ENCODE data around the gene ANAPC2.

Gene ANAPC2

DNA sequence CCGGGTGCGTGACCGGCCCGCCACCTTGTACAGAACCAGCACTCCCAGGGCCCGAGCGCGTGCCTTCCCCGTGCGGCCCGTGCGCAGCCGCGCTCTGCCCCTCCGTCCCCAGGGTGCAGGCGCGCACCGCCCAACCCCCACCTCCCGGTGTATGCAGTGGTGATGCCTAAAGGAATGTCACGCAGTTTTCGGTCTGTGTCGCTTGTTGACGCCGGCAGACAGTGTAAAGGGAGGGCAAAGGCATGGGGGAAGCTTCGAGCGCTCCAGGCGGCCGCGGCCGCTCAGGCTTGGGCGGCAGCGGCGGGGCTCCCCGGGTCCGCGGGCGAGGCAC, 19.8 kb downstream of the ANAPC2 start:
- peaks cover 19% of the 10 kb centered on the region for H3K4me1 ChIP-seq (ENCODE audit: control insufficient read depth, insufficient read depth, low read length, poor library complexity, severe bottlenecking)
- peak overlapping the region; percentile 22 for H3K4me3 ChIP-seq (ENCODE audit: insufficient read depth, low read depth, low read length, poor library complexity, severe bottlenecking)
- H3K36me3 ChIP-seq (ENCODE audit: control insufficient read depth, insufficient read depth, low read length): no peaks in the 10 kb centered on the region
- H3K27me3 ChIP-seq (replicated peaks; ENCODE audit: control insufficient read depth, insufficient read depth, low read length, poor library complexity, severe bottlenecking): peaks cover 75% of the 10 kb centered on the region
- no peak overlapping the region for H3K27ac ChIP-seq (ENCODE audit: insufficient read depth, low read length, poor library complexity, severe bottlenecking)
- H3K9me3 ChIP-seq (ENCODE audit: control insufficient read depth, low read length): no peaks in the 10 kb centered on the region
- DNase-seq: no peak

DNA sequence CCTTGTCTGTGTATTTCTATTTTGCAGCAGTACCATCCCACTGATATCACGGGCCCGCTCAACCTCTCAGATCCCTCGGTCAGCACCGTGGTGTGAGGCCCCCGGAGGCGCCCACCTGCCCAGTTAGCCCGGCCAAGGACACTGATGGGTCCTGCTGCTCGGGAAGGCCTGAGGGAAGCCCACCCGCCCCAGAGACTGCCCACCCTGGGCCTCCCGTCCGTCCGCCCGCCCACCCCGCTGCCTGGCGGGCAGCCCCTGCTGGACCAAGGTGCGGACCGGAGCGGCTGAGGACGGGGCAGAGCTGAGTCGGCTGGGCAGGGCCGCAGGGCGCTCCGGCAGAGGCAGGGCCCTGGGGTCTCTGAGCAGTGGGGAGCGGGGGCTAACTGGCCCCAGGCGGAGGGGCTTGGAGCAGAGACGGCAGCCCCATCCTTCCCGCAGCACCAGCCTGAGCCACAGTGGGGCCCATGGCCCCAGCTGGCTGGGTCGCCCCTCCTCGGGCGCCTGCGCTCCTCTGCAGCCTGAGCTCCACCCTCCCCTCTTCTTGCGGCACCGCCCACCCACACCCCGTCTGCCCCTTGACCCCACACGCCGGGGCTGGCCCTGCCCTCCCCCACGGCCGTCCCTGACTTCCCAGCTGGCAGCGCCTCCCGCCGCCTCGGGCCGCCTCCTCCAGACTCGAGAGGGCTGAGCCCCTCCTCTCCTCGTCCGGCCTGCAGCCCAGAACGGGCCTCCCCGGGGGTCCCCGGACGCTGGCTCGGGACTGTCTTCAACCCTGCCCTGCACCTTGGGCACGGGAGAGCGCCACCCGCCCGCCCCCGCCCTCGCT, 20.4 kb downstream of the ANAPC2 start:
- peaks cover 70% of the 10 kb centered on the region for H3K27me3 ChIP-seq (replicated peaks; ENCODE audit: control insufficient read depth, insufficient read depth, low read length, poor library complexity, severe bottlenecking)
- no peaks in the 10 kb centered on the region for H3K9me3 ChIP-seq (ENCODE audit: control insufficient read depth, low read length)
- peaks cover 21% of the 10 kb centered on the region for H3K4me1 ChIP-seq (ENCODE audit: control insufficient read depth, insufficient read depth, low read length, poor library complexity, severe bottlenecking)
- H3K36me3 ChIP-seq (ENCODE audit: control insufficient read depth, insufficient read depth, low read length): no peaks in the 10 kb centered on the region
- no peak for DNase-seq
- H3K4me3 ChIP-seq (ENCODE audit: insufficient read depth, low read depth, low read length, poor library complexity, severe bottlenecking): no peak overlapping the region
- no peak overlapping the region for H3K27ac ChIP-seq (ENCODE audit: insufficient read depth, low read length, poor library complexity, severe bottlenecking)

DNA sequence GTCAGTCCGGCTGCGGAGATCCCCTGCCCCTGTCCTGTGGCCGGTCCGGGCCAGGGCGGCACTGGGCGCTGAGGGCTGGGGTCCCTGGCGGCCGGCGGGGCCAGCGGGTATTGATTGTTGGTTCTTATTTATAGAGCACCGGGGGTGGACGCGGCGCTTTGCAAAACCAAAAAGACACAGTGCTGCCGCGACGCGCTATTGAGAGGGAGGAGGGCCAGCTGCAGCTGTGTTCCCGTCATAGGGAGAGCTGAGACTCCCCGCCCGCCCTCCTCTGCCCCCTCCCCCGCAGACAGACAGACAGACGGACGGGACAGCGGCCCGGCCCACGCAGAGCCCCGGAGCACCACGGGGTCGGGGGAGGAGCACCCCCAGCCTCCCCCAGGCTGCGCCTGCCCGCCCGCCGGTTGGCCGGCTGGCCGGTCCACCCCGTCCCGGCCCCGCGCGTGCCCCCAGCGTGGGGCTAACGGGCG, 21.0 kb downstream of the ANAPC2 start:
- DNase-seq: no peak
- Histone ChIP-seq H3K4me3 (ENCODE audit: insufficient read depth, low read depth, low read length, poor library complexity, severe bottlenecking) (no peak overlapping the region), H3K36me3 (ENCODE audit: control insufficient read depth, insufficient read depth, low read length) (no peaks in the 10 kb centered on the region), H3K4me1 (ENCODE audit: control insufficient read depth, insufficient read depth, low read length, poor library complexity, severe bottlenecking) (peaks cover 26% of the 10 kb centered on the region), H3K27me3 (replicated peaks; ENCODE audit: control insufficient read depth, insufficient read depth, low read length, poor library complexity, severe bottlenecking) (peaks cover 74% of the 10 kb centered on the region), H3K9me3 (ENCODE audit: control insufficient read depth, low read length) (no peaks in the 10 kb centered on the region), H3K27ac (ENCODE audit: insufficient read depth, low read length, poor library complexity, severe bottlenecking) (no peak overlapping the region)

DNA sequence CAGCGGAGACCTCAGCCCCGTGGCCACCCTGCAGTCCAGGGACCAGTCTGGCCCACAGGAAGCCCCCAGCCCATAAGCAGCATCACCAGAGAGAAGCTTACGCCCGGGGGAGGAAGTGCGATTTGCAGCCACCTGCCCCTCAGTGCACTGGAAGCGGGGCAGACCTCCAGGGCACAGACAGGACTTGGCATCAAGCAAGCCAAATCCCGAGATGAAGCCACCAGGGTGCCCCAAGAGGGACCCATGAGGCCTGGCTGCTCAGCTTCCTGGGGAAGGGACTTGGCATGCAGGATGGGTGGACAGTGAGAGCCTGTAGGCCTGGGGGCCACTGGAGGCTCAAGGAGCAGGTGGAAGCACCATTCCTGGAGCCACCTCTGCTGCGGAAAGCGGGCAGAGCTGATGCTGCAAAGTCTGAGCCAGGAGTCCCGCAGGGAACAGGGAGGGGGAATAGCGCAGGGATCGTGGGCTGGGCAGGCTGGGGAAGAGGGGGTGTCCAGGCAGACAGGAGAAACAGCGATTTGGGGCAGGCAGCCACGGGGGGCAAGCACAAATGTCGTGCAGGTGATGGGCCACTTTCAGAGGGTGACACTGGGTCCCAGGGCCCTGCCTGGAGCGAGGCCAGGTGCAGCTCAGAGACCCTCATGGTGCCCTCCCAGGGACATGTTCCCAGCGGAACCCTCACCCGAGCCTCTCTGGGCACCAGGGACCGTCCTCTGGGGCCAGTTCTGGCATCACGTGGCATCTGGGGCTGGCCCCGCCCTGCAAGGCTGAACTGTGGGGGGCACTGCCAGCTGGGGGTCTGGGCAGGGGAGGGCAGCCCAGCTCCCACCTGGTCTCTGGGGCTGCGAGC, 21.8 kb downstream of the ANAPC2 start:
- no peak for DNase-seq
- H3K4me1 ChIP-seq (ENCODE audit: control insufficient read depth, insufficient read depth, low read length, poor library complexity, severe bottlenecking): peaks cover 26% of the 10 kb centered on the region
- no peaks in the 10 kb centered on the region for H3K36me3 ChIP-seq (ENCODE audit: control insufficient read depth, insufficient read depth, low read length)
- no peak overlapping the region for H3K27ac ChIP-seq (ENCODE audit: insufficient read depth, low read length, poor library complexity, severe bottlenecking)
- no peak overlapping the region for H3K4me3 ChIP-seq (ENCODE audit: insufficient read depth, low read depth, low read length, poor library complexity, severe bottlenecking)
- no peaks in the 10 kb centered on the region for H3K9me3 ChIP-seq (ENCODE audit: control insufficient read depth, low read length)
- peaks cover 78% of the 10 kb centered on the region for H3K27me3 ChIP-seq (replicated peaks; ENCODE audit: control insufficient read depth, insufficient read depth, low read length, poor library complexity, severe bottlenecking)

DNA sequence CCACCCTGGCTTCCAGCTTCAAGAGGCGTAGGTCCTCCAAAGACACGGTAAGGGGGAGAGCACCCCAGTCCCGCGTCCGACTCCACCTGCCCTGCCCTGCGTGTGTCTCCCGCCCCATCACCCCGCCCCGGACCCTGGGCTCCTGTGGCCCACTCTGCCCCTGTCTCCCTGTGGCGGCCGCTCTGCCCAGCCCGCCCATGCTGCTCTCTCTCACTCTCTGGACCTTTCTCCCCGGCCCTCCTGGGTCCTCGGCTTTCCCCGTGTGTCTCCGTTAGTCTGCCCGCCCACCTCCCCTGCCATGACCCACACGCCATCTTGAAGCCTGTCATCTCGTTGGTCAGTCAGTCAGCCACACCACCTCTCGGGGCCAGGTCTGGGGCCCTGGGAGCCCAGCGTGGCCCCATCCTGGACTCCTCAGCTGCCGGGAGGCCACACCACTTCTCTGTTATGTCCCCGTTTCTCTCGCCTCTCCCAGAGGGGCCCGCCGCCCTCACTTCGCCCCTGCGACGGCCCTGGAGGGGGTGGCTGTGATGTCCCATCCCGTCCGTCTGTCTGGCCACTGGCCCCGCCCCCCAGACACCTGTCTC, 23.0 kb downstream of the ANAPC2 start:
- peaks cover 26% of the 10 kb centered on the region for H3K4me1 ChIP-seq (ENCODE audit: control insufficient read depth, insufficient read depth, low read length, poor library complexity, severe bottlenecking)
- DNase-seq: no peak
- no peaks in the 10 kb centered on the region for H3K9me3 ChIP-seq (ENCODE audit: control insufficient read depth, low read length)
- H3K36me3 ChIP-seq (ENCODE audit: control insufficient read depth, insufficient read depth, low read length): no peaks in the 10 kb centered on the region
- no peak overlapping the region for H3K4me3 ChIP-seq (ENCODE audit: insufficient read depth, low read depth, low read length, poor library complexity, severe bottlenecking)
- no peak overlapping the region for H3K27ac ChIP-seq (ENCODE audit: insufficient read depth, low read length, poor library complexity, severe bottlenecking)
- peaks cover 75% of the 10 kb centered on the region for H3K27me3 ChIP-seq (replicated peaks; ENCODE audit: control insufficient read depth, insufficient read depth, low read length, poor library complexity, severe bottlenecking)

DNA sequence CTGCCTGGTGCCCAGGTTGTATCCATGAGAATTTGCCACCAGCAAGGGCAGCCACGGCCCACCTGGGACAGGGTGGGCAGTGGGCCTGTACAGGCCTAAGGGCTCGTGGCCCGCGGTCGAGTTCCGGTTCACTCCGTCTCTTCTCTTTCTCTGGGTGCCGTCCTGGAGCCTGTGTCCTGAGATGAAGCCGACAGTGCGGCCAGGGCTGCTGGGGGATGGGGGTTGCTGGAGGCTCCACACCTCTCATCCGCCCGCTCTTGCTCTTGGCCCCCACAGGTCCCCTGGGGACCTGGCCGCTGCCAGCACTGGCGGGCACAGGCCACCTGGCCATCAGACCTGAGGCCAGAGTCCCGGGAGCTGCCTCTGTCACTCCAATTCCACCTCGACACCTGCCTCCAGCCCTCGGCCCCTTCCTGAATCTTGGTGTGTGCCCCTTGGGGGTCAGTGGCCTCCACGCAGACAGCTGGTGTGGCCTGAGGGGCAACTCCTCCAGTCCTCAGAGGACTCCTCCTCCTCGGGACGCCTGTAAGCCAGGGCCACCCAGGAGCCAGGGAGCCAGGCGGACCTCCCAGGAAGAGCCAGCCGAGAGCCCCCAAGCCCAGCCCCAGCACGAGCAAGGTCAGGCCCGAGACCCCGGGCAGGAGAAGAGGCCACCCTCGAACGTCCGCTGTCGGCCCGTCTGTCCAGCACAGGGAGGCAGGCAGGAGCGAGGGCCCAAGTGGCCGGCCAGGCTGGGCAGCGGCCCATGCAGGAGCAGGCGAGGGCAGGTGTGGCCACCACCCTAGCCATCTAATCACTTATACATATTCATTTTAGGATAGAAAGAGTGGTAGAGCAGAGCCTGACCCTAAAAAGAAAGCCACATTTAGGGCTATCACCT, 23.8 kb downstream of the ANAPC2 start:
- H3K4me1 ChIP-seq (ENCODE audit: control insufficient read depth, insufficient read depth, low read length, poor library complexity, severe bottlenecking): peaks cover 26% of the 10 kb centered on the region
- H3K27me3 ChIP-seq (replicated peaks; ENCODE audit: control insufficient read depth, insufficient read depth, low read length, poor library complexity, severe bottlenecking): peaks cover 73% of the 10 kb centered on the region
- DNase-seq: no peak
- H3K27ac ChIP-seq (ENCODE audit: insufficient read depth, low read length, poor library complexity, severe bottlenecking): no peak overlapping the region
- no peak overlapping the region for H3K4me3 ChIP-seq (ENCODE audit: insufficient read depth, low read depth, low read length, poor library complexity, severe bottlenecking)
- no peaks in the 10 kb centered on the region for H3K9me3 ChIP-seq (ENCODE audit: control insufficient read depth, low read length)
- no peaks in the 10 kb centered on the region for H3K36me3 ChIP-seq (ENCODE audit: control insufficient read depth, insufficient read depth, low read length)

DNA sequence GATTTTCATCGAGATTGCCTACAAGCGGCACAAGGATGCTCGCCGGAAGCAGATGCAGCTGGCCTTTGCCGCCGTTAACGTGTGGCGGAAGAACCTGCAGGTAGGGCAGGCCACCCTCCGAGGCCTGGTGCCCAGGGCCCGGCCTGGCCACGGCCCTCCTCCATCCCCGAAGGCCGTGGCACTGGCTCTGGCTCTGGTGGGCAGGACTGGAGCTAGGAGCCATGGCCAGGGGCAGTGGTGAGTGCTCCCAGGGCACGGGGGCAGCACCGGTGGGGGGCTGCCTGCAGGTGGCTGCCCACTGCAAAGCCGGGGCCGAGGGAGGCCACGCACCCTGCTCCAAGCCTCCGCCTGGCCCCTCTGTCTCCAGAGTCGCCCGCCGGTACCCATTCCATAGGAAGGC, 24.6 kb downstream of the ANAPC2 start:
- H3K4me3 ChIP-seq (ENCODE audit: insufficient read depth, low read depth, low read length, poor library complexity, severe bottlenecking): no peak overlapping the region
- H3K4me1 ChIP-seq (ENCODE audit: control insufficient read depth, insufficient read depth, low read length, poor library complexity, severe bottlenecking): peaks cover 18% of the 10 kb centered on the region
- H3K36me3 ChIP-seq (ENCODE audit: control insufficient read depth, insufficient read depth, low read length): no peaks in the 10 kb centered on the region
- no peaks in the 10 kb centered on the region for H3K9me3 ChIP-seq (ENCODE audit: control insufficient read depth, low read length)
- DNase-seq: no peak
- peaks cover 70% of the 10 kb centered on the region for H3K27me3 ChIP-seq (replicated peaks; ENCODE audit: control insufficient read depth, insufficient read depth, low read length, poor library complexity, severe bottlenecking)
- no peak overlapping the region for H3K27ac ChIP-seq (ENCODE audit: insufficient read depth, low read length, poor library complexity, severe bottlenecking)

DNA sequence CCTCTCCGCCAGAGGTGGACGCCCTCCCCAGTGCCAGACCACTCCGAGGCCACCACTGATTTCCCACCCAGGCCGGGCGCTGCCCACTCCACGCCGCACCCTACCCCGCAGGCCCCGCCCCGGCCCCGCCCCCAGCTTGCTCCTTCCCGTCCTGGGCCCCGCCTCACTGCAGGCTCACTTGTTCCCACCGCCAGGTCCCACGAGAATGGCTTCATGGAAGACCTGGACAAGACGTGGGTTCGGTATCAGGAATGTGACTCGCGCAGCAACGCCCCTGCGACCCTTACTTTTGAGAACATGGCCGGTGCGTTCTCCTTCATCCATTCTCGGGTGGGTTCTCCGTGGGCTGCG, 25.0 kb downstream of the ANAPC2 start:
- no peak for DNase-seq
- Histone ChIP-seq H3K27me3 (replicated peaks; ENCODE audit: control insufficient read depth, insufficient read depth, low read length, poor library complexity, severe bottlenecking) (peaks cover 71% of the 10 kb centered on the region), H3K4me1 (ENCODE audit: control insufficient read depth, insufficient read depth, low read length, poor library complexity, severe bottlenecking) (peaks cover 21% of the 10 kb centered on the region), H3K9me3 (ENCODE audit: control insufficient read depth, low read length) (no peaks in the 10 kb centered on the region), H3K27ac (ENCODE audit: insufficient read depth, low read length, poor library complexity, severe bottlenecking) (no peak overlapping the region), H3K36me3 (ENCODE audit: control insufficient read depth, insufficient read depth, low read length) (no peaks in the 10 kb centered on the region), H3K4me3 (ENCODE audit: insufficient read depth, low read depth, low read length, poor library complexity, severe bottlenecking) (no peak overlapping the region)

DNA sequence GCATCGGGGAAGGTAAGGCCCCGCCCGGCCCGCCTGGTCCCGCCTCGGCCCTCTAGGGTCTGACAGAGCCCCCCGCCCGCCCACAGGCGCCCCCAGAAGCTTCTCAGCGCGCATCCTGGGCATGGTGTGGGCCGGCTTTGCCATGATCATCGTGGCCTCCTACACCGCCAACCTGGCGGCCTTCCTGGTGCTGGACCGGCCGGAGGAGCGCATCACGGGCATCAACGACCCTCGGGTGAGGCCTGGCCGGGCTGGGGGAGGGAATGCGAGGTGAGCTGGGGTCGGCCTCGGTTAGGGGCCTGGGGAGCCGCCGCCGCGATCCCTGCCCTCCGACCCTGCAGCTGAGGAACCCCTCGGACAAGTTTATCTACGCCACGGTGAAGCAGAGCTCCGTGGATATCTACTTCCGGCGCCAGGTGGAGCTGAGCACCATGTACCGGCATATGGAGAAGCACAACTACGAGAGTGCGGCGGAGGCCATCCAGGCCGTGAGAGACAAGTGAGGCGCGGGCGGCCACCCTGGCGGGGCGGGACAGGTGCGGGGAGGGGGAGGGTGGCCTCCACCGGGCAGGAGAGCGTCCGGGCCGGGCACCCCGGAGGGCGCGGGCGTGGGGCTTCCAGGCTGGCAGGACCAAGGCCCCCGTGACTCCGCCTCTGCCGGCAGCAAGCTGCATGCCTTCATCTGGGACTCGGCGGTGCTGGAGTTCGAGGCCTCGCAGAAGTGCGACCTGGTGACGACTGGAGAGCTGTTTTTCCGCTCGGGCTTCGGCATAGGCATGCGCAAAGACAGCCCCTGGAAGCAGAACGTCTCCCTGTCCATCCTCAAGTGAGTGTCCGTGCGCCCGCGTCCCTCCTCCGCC, 25.6 kb downstream of the ANAPC2 start:
- DNase-seq: no peak

More for the DNA sequence above, 25.6 kb downstream of the ANAPC2 start:
- Histone ChIP-seq H3K27me3 (replicated peaks; ENCODE audit: control insufficient read depth, insufficient read depth, low read length, poor library complexity, severe bottlenecking) (peaks cover 66% of the 10 kb centered on the region), H3K4me1 (ENCODE audit: control insufficient read depth, insufficient read depth, low read length, poor library complexity, severe bottlenecking) (peaks cover 18% of the 10 kb centered on the region), H3K36me3 (ENCODE audit: control insufficient read depth, insufficient read depth, low read length) (no peaks in the 10 kb centered on the region), H3K9me3 (ENCODE audit: control insufficient read depth, low read length) (no peaks in the 10 kb centered on the region), H3K4me3 (ENCODE audit: insufficient read depth, low read depth, low read length, poor library complexity, severe bottlenecking) (no peak overlapping the region), H3K27ac (ENCODE audit: insufficient read depth, low read length, poor library complexity, severe bottlenecking) (no peak overlapping the region)
